Dorsolateral prefrontal cortex (tissue), 118 donors: ENCODE results near the gene POU2AF2. TPM values are rescaled to one million over a fixed set of nuclear protein-coding genes. Genes with fewer than 3 reads are reported as not detected.

ENCODE experiments used
- total RNA-seq, 120 experiments: library from RNA; stranded (reverse); gene quantifications; one replicate each; pipeline versions ENCODE4 v1.2.3 to v1.2.4, GENCODE V29; 2022

The POU2AF2 gene
- total RNA-seq, 120 experiments from 2014 or later, result not detected

Other genes starting within 250 kb of the POU2AF2 start
- gene POU2AF3, start 52.8 kb downstream of the POU2AF2 start, total RNA-seq, result 10 to 100 TPM in 2 of 120 experiments, 1 to 10 TPM in 118; 1.5 to 11.0 (median 5.0) TPM
- 1 to 10 TPM in 65 of 120 experiments, under 1 TPM in 48, not detected in 7; 0.14 to 6.3 (median 1.1) TPM for gene POU2AF1, start 133.6 kb downstream of the POU2AF2 start, total RNA-seq